HCT116 (cell line): ENCODE data around the gene CYSLTR2. TPM values are rescaled to one million over a fixed set of nuclear protein-coding genes. Genes with fewer than 3 reads are reported as not detected.

Source experiments
- ATAC-seq: fragments of 200-7000 bp; cut with Tn5 transposase; 2 replicates; pipeline ENCODE4 v1.9.1; 2020; ENCODE audit warnings: mild to moderate bottlenecking, moderate library complexity
- BruUV-seq: library from RNA; stranded (reverse); fragments of 400-500 nt; replicated peaks from 2 replicates; lab custom pipeline; 2021; lab: Mats Ljungman, UMichigan
- CTCF ChIA-PET: fragments of 300-600 bp; sonication (Branson Sonifier 250); formaldehyde crosslinking; loops from one replicate; lab custom pipeline; 2021; ENCODE audit warnings: antibody characterized with exemption; lab: Charles Lee
- POLR2A ChIA-PET: fragments of 300-600, 350-600 bp; sonication (Branson Sonifier 250); formaldehyde crosslinking; loops from one replicate; lab custom pipeline; 2021; ENCODE audit warnings: antibody characterized with exemption; lab: Charles Lee
- RAD21 ChIA-PET, 2 experiments: fragments of 300-600 bp; sonication (Branson Sonifier 250); formaldehyde crosslinking; loops; one replicate each; lab custom pipeline; 2023; ENCODE audit warnings: low total read pairs in 2 of 2; ENCODE audit not compliant: uncharacterized antibody in 2 of 2, unreplicated experiment in 2 of 2, low non-redundant PET in 1 of 2; lab: Charles Lee
- DNase-seq: peaks from one replicate; pipeline ENCODE4 v3.0.0-alpha.2; 2010; ENCODE audit warnings: low read depth, low spot score
- H2AFZ ChIP-seq: fragments of 200-600 bp; shearing (Covaris generic), sonication (generic); 2 replicates; pipeline ENCODE4 v1.6.1; 2017; ENCODE audit warnings: low read depth, mixed run types, mixed read lengths, antibody characterized with exemption, low read length; ENCODE audit not compliant: poor library complexity, severe bottlenecking
- H3K27ac ChIP-seq: 2 replicates; pipeline ENCODE4 v1.5.1; 2012; ENCODE audit warnings: low read depth, low read length
- H3K27me3 ChIP-seq: fragments of 200-600 bp; sonication (generic); 2 replicates; pipeline ENCODE4 v1.6.1; 2016; ENCODE audit warnings: mixed run types, low read length, mixed read lengths; ENCODE audit not compliant: insufficient read depth
- H3K36me3 ChIP-seq, 2 experiments: fragments of 200-500 bp in 1 of 2; fragments of 200-600 bp in 1 of 2; sonication (Bioruptor generic) in 1 of 2; sonication (generic) in 1 of 2; 2 replicates each; pipeline versions ENCODE4 v1.5.1 to v1.6.1; 2014 to 2016; ENCODE audit warnings: low read length in 2 of 2, inconsistent platforms in 1 of 2, mixed read lengths in 1 of 2, mixed run types in 1 of 2; ENCODE audit not compliant: insufficient read depth in 2 of 2, control insufficient read depth in 1 of 2
- H3K4me1 ChIP-seq, 2 experiments: fragments of 200-600 bp in 1 of 2; sonication (generic) in 1 of 2; 2 replicates each; pipeline versions ENCODE4 v1.5.1 to v1.6.1; 2012 to 2017; ENCODE audit warnings: low read length in 2 of 2, inconsistent platforms in 1 of 2, mild to moderate bottlenecking in 1 of 2, mixed read lengths in 1 of 2, mixed run types in 1 of 2, moderate library complexity in 1 of 2; ENCODE audit not compliant: insufficient read depth in 2 of 2, control insufficient read depth in 1 of 2
- H3K4me2 ChIP-seq: fragments of 200-600 bp; sonication (generic); 2 replicates; pipeline ENCODE4 v1.6.1; 2017; ENCODE audit warnings: mixed run types, low read length, mixed read lengths
- H3K4me3 ChIP-seq, 2 experiments: fragments of 200-600 bp in 1 of 2; sonication (generic) in 1 of 2; replicated peaks in 1 of 2; 2 replicates each; pipeline ENCODE4 v1.5.1; 2011 to 2016; ENCODE audit warnings: low read length in 2 of 2, control low read depth in 1 of 2, low read depth in 1 of 2, mild to moderate bottlenecking in 1 of 2, mixed read lengths in 1 of 2, mixed run types in 1 of 2
- H3K79me2 ChIP-seq: fragments of 200-600 bp; sonication (generic); 2 replicates; pipeline ENCODE4 v1.6.1; 2017; ENCODE audit warnings: mild to moderate bottlenecking, mixed run types, low read length, moderate library complexity, mixed read lengths; ENCODE audit not compliant: insufficient read depth
- H3K9ac ChIP-seq: fragments of 200-600 bp; sonication (generic); 2 replicates; pipeline ENCODE4 v1.6.1; 2016; ENCODE audit warnings: low read length, mixed read lengths
- H3K9me2 ChIP-seq: fragments of 200-600 bp; sonication (generic), shearing (Covaris generic); 2 replicates; pipeline ENCODE4 v1.6.1; 2017; ENCODE audit warnings: mixed run types, mild to moderate bottlenecking, moderate library complexity; ENCODE audit not compliant: insufficient read depth
- H3K9me3 ChIP-seq, 2 experiments: fragments of 200-500 bp in 1 of 2; fragments of 200-600 bp in 1 of 2; sonication (Bioruptor generic) in 1 of 2; sonication (generic) in 1 of 2; 2 replicates each; pipeline ENCODE4 v1.6.1; 2014 to 2017; ENCODE audit warnings: low read length in 2 of 2, mixed read lengths in 2 of 2, inconsistent platforms in 1 of 2, low read depth in 1 of 2, mild to moderate bottlenecking in 1 of 2, mixed run types in 1 of 2, moderate library complexity in 1 of 2; ENCODE audit not compliant: control insufficient read depth in 1 of 2, insufficient read depth in 1 of 2
- H4K20me1 ChIP-seq: fragments of 200-600 bp; sonication (generic), shearing (Covaris generic); 2 replicates; pipeline ENCODE4 v1.6.1; 2017; ENCODE audit warnings: mixed run types, mild to moderate bottlenecking, moderate library complexity; ENCODE audit not compliant: insufficient read depth
- ELF1 ChIP-seq: IDR thresholded peaks from 2 replicates; pipeline ENCODE4 v1.6.1; 2012; ENCODE audit warnings: low read depth, borderline replicate concordance
- EZH2 ChIP-seq: fragments of 200-600 bp; sonication (generic); IDR thresholded peaks from 2 replicates; pipeline ENCODE4 v1.6.1; 2017; ENCODE audit warnings: antibody characterized with exemption, mixed run types
- EZH2phosphoT487 ChIP-seq: fragments of 200-600 bp; IDR thresholded peaks from 2 replicates; pipeline ENCODE4 v1.6.1; 2018; ENCODE audit warnings: antibody characterized with exemption, borderline replicate concordance
- FOSL1 ChIP-seq: IDR thresholded peaks from 2 replicates; pipeline ENCODE4 v1.6.1; 2012; ENCODE audit warnings: low read depth
- POLR2AphosphoS5 ChIP-seq: IDR thresholded peaks from 2 replicates; pipeline ENCODE4 v1.6.1; 2011; ENCODE audit warnings: mild to moderate bottlenecking, low read depth, low read length, moderate library complexity
- RAD21 ChIP-seq: IDR thresholded peaks from 2 replicates; pipeline ENCODE4 v1.6.1; 2012; ENCODE audit warnings: low read depth, mild to moderate bottlenecking
- SRF ChIP-seq: IDR thresholded peaks from 2 replicates; pipeline ENCODE4 v1.6.1; 2012; ENCODE audit warnings: low read depth
- TCF7L2 ChIP-seq: IDR thresholded peaks from 2 replicates; pipeline ENCODE4 v1.7.0; 2011; ENCODE audit warnings: borderline replicate concordance, inconsistent platforms; ENCODE audit not compliant: insufficient read depth, insufficient read length; ENCODE audit errors: extremely low read depth
- ZFX ChIP-seq: fragments of 450-650 bp; IDR thresholded peaks from 2 replicates; pipeline ENCODE4 v1.6.1; 2017
- ZNF274 ChIP-seq: fragments of 200-500 bp; sonication (Bioruptor generic); IDR thresholded peaks from 2 replicates; pipeline ENCODE4 v1.6.1; 2014; ENCODE audit warnings: mild to moderate bottlenecking, low read depth, low read length, inconsistent platforms
- intact Hi-C: fragments of 100-400 bp; cut with micrococcal nuclease; formaldehyde crosslinking; loops from 2 replicates; pipeline ENCODE4 v1.10.0; 2022
- total RNA-seq: library from RNA; stranded (reverse); gene quantifications from one replicate; pipeline ENCODE4 v1.2.1, GENCODE V29; 2021; ENCODE audit not compliant: unreplicated experiment
- TF ChIP-seq, protein P1 (sequence below): IDR thresholded peaks from 2 replicates; pipeline ENCODE4 v1.6.1; 2011; ENCODE audit warnings: mild to moderate bottlenecking, low read length, moderate library complexity; ENCODE audit not compliant: insufficient replicate concordance; ENCODE audit errors: extremely low read depth
- TF ChIP-seq, protein P2 (sequence below): IDR thresholded peaks from 2 replicates; pipeline ENCODE4 v1.6.1; 2012; ENCODE audit warnings: low read depth

CYSLTR2 gene
- total RNA-seq, 1 experiment from 2014 or later = not detected

DNA sequence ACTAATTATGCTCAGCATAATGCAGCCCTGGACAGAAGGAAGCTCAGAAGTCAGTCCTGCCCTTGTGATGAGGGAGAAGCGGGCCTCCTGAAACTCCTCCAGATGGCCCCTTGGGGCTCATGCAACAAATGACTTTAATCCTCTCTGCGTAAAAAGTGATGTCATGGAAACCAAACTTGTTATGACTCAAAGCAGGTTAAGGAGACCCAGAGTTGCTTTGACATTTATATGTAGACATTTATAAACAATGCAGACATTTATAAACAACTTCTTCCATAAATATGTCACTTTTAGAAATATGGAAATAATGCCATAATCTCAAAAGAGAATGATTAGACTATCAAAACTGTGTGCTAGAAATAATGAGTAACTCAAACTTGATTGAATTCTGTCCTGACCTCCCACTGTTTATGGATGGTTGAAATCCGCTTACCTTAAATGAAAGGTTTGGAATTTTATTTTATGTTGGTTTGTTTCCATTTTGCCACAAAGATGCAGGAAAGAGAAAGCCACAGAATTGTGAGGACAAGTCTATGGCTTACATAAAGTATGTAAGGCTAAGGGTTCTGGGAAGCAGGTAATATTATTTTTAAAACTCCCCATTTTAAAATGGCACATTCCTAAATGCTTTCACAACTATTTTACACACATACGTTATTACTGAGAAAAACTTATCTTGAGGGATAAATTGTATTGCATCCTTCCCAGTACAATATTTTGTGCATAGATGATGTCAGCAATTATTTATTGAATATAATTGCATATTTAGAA, 73.7 kb downstream of the CYSLTR2 start:
- no peaks in the 10 kb centered on the region for H3K27me3 ChIP-seq
- no peaks in the 10 kb centered on the region for H3K9me2 ChIP-seq
- H3K79me2 ChIP-seq = no peaks in the 10 kb centered on the region
- H3K4me2 ChIP-seq = no peak overlapping the region
- no peaks in the 10 kb centered on the region for H3K9me3 ChIP-seq
- no peak overlapping the region for H3K9ac ChIP-seq
- H3K36me3 ChIP-seq = no peaks in the 10 kb centered on the region
- no peaks in the 10 kb centered on the region for H4K20me1 ChIP-seq
- TF ChIP-seq ZNF274 = no peak
- TF ChIP-seq EZH2 = no peak
- TF ChIP-seq RAD21 = no peak
- no peak for TF ChIP-seq TCF7L2
- no peak for TF ChIP-seq ELF1
- no peak for TF ChIP-seq EZH2phosphoT487
- no peak for TF ChIP-seq SRF
- CTCF ChIA-PET = no interaction called here
- H3K4me3 ChIP-seq = no peak overlapping the region
- POLR2A ChIA-PET = no interaction called here
- no peak for ATAC-seq
- DNase-seq = no peak
- intact Hi-C loops = no loop called here
- no peak overlapping the region for H3K27ac ChIP-seq
- RAD21 ChIA-PET = no interaction called here
- peaks cover 0 to 5% of the 10 kb centered on the region in 2 experiments; a peak in 1 of 4 replicates for H3K4me1 ChIP-seq
- H2AFZ ChIP-seq = no peak overlapping the region
- no TSS peak for BruUV-seq

DNA sequence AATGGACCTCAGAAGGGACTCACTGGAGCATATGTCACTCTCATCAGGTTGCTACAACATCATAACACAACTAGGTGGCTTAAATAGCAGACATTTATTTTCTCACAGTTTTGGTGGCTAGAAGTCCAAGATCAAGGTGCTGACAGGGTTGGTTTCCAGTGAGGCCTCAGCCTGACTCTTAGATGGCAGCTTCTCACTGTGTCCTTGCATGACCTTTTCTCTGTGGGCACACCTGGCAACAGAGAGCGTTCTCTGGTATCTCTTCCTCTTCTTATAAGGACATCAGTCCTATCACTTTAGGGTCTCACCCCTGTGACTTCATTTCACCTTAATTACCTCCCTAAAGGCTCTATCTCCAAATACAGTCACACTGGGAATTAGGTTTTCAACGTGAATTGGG, 74.5 kb downstream of the CYSLTR2 start:
- POLR2A ChIA-PET = no interaction called here
- Histone ChIP-seq H3K9ac (no peak overlapping the region), H3K9me3 (no peaks in the 10 kb centered on the region), H4K20me1 (no peaks in the 10 kb centered on the region), H3K27ac (no peak overlapping the region), H3K27me3 (no peaks in the 10 kb centered on the region), H2AFZ (no peak overlapping the region), H3K36me3 (no peaks in the 10 kb centered on the region), H3K4me3 (no peak overlapping the region), H3K9me2 (no peaks in the 10 kb centered on the region), H3K4me2 (no peak overlapping the region), H3K4me1 (peaks cover 0 to 5% of the 10 kb centered on the region in 2 experiments; a peak in 1 of 4 replicates)
- no peak for ATAC-seq
- no TSS peak for BruUV-seq
- RAD21 ChIA-PET = no interaction called here
- intact Hi-C loops = no loop called here
- TF ChIP-seq POLR2AphosphoS5 = no peak
- TF ChIP-seq, protein P1, sequence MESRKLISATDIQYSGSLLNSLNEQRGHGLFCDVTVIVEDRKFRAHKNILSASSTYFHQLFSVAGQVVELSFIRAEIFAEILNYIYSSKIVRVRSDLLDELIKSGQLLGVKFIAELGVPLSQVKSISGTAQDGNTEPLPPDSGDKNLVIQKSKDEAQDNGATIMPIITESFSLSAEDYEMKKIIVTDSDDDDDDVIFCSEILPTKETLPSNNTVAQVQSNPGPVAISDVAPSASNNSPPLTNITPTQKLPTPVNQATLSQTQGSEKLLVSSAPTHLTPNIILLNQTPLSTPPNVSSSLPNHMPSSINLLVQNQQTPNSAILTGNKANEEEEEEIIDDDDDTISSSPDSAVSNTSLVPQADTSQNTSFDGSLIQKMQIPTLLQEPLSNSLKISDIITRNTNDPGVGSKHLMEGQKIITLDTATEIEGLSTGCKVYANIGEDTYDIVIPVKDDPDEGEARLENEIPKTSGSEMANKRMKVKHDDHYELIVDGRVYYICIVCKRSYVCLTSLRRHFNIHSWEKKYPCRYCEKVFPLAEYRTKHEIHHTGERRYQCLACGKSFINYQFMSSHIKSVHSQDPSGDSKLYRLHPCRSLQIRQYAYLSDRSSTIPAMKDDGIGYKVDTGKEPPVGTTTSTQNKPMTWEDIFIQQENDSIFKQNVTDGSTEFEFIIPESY = no peak
- TF ChIP-seq FOSL1 = no peak
- no peak for TF ChIP-seq RAD21
- TF ChIP-seq EZH2 = no peak
- no peak for TF ChIP-seq ZFX
- TF ChIP-seq, protein P2, sequence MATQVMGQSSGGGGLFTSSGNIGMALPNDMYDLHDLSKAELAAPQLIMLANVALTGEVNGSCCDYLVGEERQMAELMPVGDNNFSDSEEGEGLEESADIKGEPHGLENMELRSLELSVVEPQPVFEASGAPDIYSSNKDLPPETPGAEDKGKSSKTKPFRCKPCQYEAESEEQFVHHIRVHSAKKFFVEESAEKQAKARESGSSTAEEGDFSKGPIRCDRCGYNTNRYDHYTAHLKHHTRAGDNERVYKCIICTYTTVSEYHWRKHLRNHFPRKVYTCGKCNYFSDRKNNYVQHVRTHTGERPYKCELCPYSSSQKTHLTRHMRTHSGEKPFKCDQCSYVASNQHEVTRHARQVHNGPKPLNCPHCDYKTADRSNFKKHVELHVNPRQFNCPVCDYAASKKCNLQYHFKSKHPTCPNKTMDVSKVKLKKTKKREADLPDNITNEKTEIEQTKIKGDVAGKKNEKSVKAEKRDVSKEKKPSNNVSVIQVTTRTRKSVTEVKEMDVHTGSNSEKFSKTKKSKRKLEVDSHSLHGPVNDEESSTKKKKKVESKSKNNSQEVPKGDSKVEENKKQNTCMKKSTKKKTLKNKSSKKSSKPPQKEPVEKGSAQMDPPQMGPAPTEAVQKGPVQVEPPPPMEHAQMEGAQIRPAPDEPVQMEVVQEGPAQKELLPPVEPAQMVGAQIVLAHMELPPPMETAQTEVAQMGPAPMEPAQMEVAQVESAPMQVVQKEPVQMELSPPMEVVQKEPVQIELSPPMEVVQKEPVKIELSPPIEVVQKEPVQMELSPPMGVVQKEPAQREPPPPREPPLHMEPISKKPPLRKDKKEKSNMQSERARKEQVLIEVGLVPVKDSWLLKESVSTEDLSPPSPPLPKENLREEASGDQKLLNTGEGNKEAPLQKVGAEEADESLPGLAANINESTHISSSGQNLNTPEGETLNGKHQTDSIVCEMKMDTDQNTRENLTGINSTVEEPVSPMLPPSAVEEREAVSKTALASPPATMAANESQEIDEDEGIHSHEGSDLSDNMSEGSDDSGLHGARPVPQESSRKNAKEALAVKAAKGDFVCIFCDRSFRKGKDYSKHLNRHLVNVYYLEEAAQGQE = no peak
- TF ChIP-seq SRF = no peak
- TF ChIP-seq TCF7L2 = no peak
- TF ChIP-seq, all 23 proteins: peak for 0
- no peak for DNase-seq
- CTCF ChIA-PET = no interaction called here
- no peaks in the 10 kb centered on the region for H3K79me2 ChIP-seq
